ENCODE results near the gene CATSPERD.
A peak's percentile ranks its signal among the peaks of the same experiment; 100 is the strongest.
"Not testable (repeated sequence)": the region's sequence is repeated elsewhere in the genome, so short reads cannot be mapped to it uniquely, and the experiment has no call there.

The CATSPERD gene

GRCh38 chr19:5686326-5686646, 34.2 kb upstream of the CATSPERD start:
- no peak for DNase-seq

GRCh38 chr19:5686647-5687359, 33.6 kb upstream of the CATSPERD start:
- DNase-seq, result peak; percentile 77 to 91

- no peak for DNase-seq
These were observed 32.9 kb upstream of the CATSPERD start for GRCh38 chr19:5687360-5688198.

- DNase-seq, result not testable (repeated sequence)
These were observed 32.1 kb upstream of the CATSPERD start for GRCh38 chr19:5688262-5688881.

GRCh38 chr19:5690125-5690954, 30.1 kb upstream of the CATSPERD start, which contains the start of gene RPL36:
TSS of gene RPL36 (plus strand) at chr19:5690295. CDS start at chr19:5690508, 213 bp downstream.
- peak; percentile 83 to 92 for DNase-seq

- DNase-seq, result peak in 1 of 2 experiments; percentile 33
These were observed 29.2 kb upstream of the CATSPERD start for GRCh38 chr19:5690955-5691821.

GRCh38 chr19:5691822-5692722, 28.4 kb upstream of the CATSPERD start:
- no peak for DNase-seq

- DNase-seq, result no peak
These were observed 27.7 kb upstream of the CATSPERD start for GRCh38 chr19:5692723-5693194.

GRCh38 chr19:5693195-5694166, 27.0 kb upstream of the CATSPERD start:
- no peak for DNase-seq

- DNase-seq, result no peak
These were observed 26.1 kb upstream of the CATSPERD start for GRCh38 chr19:5694167-5694955.

- no peak for DNase-seq
These were observed 25.3 kb upstream of the CATSPERD start for GRCh38 chr19:5694956-5695648.

GRCh38 chr19:5695649-5696195, 24.7 kb upstream of the CATSPERD start:
- no peak for DNase-seq

GRCh38 chr19:5696196-5697021, 24.0 kb upstream of the CATSPERD start:
- no peak for DNase-seq

- DNase-seq, result no peak
These were observed 23.2 kb upstream of the CATSPERD start for GRCh38 chr19:5697022-5697889.

GRCh38 chr19:5697890-5698634, 22.4 kb upstream of the CATSPERD start:
- DNase-seq, result no peak

Measured in SW 1271 (cell line).